Omental fat pad (tissue), 4 donors: Measurements from ENCODE around the gene PTGER1. TPM values are rescaled to one million over a fixed set of nuclear protein-coding genes. Genes with fewer than 3 reads are reported as not detected.
"Not testable (repeated sequence)": the region's sequence is repeated elsewhere in the genome, so short reads cannot be mapped to it uniquely, and the experiment has no call there.

ENCODE experiments used
- ATAC-seq: fragments of 150-250 bp; one replicate; pipeline ENCODE4 v1.9.1; 2016; ENCODE audit warnings: mild to moderate bottlenecking, moderate library complexity; ENCODE audit not compliant: low FRiP score
- DNase-seq: peaks from one replicate; pipeline ENCODE4 v3.0.0-alpha.2; 2019; ENCODE audit warnings: low spot score
- CTCF ChIP-seq, 3 donors: fragments of 450-650 bp; IDR thresholded peaks; one replicate each; pipeline ENCODE4 v1.5.1; 2016 to 2017; ENCODE audit warnings: antibody characterized with exemption in 3 of 3, mild to moderate bottlenecking in 3 of 3, moderate library complexity in 2 of 3
- total RNA-seq, 4 donors: library from RNA; depleted of rRNA; stranded (reverse); fragments of >200 nt; gene quantifications; one replicate each; pipeline ENCODE4 v1.1.0, GENCODE V29; 2016

Gene PTGER1
- total RNA-seq, 4 donors from 2014 or later: not detected

GRCh38 chr19:14510311-14511228 is 35.4 kb upstream of the PTGER1 start:
- TF ChIP-seq CTCF (IDR thresholded peaks at IDR 0.05): no peak
- DNase-seq (no peak), ATAC-seq (peak; percentile 77)

GRCh38 chr19:14507704-14508542 is 32.8 kb upstream of the PTGER1 start:
- no peak for DNase-seq
- ATAC-seq: no peak
- TF ChIP-seq CTCF (IDR thresholded peaks at IDR 0.05): no peak

- DNase-seq (no peak), ATAC-seq (no peak)
- TF ChIP-seq CTCF (IDR thresholded peaks at IDR 0.05): no peak
Observed at GRCh38 chr19:14505488-14506239, 30.5 kb upstream of the PTGER1 start.

GRCh38 chr19:14504575-14504974 is 29.4 kb upstream of the PTGER1 start:
- not testable (repeated sequence) for ATAC-seq, DNase-seq

GRCh38 chr19:14503285-14503684 is 28.1 kb upstream of the PTGER1 start:
- DNase-seq (no peak), ATAC-seq (no peak)
- no peak for TF ChIP-seq CTCF (IDR thresholded peaks at IDR 0.05)

GRCh38 chr19:14502334-14503092 is 27.4 kb upstream of the PTGER1 start:
- ATAC-seq (no peak), DNase-seq (no peak)
- TF ChIP-seq CTCF (IDR thresholded peaks at IDR 0.05): no peak
